Fibroblast of lung (primary cell): ENCODE results near the gene ZNF385D.

Source experiments
- EZH2 ChIP-seq: IDR thresholded peaks from 2 replicates; pipeline ENCODE4 v1.5.1; 2012; ENCODE audit warnings: low read length, control low read depth, mild to moderate bottlenecking; ENCODE audit errors: missing control alignments
- TF ChIP-seq, protein P1 (sequence below), 2 donors: IDR thresholded peaks in 1 of 2; conservative IDR thresholded peaks in 1 of 2; 1 replicate in 1 of 2; 2 replicates in 1 of 2; pipeline ENCODE4 v1.5.1; 2011 to 2012; ENCODE audit warnings: low read length in 2 of 2, control low read depth in 1 of 2, inconsistent platforms in 1 of 2, low read depth in 1 of 2, mild to moderate bottlenecking in 1 of 2

DNA sequence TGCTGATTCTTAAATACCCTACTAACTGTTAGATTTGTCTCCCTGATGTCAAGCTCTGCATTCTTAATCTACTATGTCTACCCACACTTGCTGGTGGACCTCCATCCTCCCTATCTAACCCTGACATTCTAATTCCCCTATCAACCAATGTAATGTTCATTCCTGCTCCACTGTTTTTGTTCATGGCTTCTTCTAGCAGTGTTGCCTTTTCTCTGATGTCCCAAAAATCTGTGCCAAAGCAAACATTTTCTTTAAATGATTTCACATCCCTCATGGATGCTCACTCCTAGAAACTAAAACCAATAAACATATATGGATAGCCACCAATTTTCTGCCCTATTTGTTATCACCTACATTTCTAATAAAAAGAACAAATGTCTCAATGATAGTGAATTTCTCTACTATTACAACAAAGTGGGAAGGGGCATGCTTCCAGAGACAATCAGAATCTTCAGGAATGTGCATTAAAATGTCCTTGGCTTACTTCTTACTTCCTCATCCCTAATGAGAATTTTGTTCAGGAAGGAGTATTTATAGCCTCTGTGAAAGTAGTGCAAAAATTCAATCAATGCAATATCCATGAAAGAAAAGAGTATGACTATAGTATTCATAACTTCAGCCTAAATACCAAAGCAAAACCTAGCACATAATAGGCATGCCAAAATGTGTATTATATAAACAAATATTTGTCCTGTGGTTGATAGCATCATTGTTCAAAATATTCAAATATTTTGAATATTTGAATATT is 273.3 kb downstream of the ZNF385D start:
- no peak for TF ChIP-seq EZH2
- TF ChIP-seq, protein P1, sequence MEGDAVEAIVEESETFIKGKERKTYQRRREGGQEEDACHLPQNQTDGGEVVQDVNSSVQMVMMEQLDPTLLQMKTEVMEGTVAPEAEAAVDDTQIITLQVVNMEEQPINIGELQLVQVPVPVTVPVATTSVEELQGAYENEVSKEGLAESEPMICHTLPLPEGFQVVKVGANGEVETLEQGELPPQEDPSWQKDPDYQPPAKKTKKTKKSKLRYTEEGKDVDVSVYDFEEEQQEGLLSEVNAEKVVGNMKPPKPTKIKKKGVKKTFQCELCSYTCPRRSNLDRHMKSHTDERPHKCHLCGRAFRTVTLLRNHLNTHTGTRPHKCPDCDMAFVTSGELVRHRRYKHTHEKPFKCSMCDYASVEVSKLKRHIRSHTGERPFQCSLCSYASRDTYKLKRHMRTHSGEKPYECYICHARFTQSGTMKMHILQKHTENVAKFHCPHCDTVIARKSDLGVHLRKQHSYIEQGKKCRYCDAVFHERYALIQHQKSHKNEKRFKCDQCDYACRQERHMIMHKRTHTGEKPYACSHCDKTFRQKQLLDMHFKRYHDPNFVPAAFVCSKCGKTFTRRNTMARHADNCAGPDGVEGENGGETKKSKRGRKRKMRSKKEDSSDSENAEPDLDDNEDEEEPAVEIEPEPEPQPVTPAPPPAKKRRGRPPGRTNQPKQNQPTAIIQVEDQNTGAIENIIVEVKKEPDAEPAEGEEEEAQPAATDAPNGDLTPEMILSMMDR (conservative IDR thresholded peaks at IDR 0.05 in 1 of 2, IDR thresholded peaks at IDR 0.05 in 1 of 2; ENCODE audit: low read depth in 1 of 2, low read length in 2 of 2) = no peak
